Measurements from ENCODE around the gene QKI. TPM values are rescaled to one million over a fixed set of nuclear protein-coding genes. Genes with fewer than 3 reads are reported as not detected.
"Not testable (repeated sequence)": the region's sequence is repeated elsewhere in the genome, so short reads cannot be mapped to it uniquely, and the experiment has no call there.

Gene QKI
- total RNA-seq, 1 experiment from 2014 or later, result 59.4 TPM

DNA sequence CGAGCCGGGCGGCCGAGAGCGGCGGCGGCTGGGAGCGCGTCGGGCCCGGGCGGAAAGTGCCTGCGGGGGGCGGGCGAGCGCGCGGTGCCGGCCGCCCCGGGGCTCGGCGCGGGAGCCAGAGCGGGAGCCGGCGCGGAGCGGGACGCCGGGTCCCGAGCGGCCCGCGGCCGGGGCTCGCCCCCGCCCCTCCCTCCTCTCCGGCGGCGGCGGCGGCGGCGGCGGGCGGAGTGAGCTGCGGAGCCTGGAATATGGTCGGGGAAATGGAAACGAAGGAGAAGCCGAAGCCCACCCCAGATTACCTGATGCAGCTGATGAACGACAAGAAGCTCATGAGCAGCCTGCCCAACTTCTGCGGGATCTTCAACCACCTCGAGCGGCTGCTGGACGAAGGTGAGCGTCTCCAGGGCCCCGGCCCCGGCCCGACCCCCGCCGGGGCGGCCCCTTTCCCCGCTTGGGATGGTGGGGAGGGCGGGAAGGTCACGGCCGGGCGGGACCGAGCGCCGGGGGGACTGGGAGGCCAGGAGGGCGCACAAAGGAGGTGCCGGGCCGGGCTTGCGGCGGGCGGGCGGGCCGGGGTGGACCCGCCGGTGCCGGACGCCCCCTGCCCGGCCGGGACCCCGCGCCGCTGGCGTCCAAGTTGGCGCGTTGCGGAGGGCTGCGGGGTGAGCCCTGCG, 565 bp downstream of the QKI start:
- no peak for DNase-seq (ENCODE audit: low spot score)

DNA sequence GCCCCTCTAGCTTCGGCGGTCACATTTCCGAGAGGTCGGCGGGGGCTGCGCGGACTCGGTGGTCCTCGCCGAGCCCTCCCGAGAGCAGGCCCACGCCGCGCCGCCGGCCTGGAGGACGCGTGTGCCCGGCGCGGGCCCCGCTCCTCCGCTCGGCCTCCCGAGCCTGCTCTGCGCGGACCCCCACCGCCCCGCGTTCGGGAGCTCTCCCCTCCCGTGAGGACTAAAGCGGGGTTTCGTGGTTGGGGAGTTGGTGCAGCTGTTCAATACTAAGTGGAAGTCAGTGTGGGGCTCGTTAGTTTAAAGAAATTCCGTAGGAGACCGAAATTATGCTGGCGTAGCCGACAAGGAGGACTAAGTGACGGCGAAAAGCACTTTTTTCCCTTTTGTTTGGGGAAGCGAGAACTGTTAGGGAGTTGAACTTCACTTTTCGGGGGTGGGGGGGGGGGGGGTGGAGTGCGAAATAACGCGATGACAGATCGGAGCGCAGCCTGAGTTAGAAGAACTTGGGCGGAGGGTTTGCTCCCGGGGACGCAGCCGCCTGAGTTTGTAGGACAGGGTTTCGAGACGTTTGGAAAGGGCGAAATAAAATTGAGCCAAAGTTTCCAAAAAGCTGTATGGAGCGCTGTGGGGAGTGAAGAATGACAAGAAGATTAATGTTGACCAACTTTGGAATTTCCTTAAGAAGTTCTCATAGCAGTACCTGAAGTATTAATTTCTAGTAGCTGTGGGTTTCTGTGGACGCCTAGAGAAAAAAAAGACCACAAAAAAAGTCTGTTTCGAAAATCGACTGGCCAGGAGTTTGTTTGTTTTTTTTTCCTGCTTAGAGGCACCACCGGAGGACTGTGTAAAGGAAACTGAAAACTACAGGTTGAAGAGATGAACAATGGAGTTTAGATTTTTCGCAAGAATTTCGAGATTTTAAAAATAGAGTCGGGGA, 1.4 kb downstream of the QKI start:
- peak; percentile 14 for DNase-seq (ENCODE audit: low spot score)

DNA sequence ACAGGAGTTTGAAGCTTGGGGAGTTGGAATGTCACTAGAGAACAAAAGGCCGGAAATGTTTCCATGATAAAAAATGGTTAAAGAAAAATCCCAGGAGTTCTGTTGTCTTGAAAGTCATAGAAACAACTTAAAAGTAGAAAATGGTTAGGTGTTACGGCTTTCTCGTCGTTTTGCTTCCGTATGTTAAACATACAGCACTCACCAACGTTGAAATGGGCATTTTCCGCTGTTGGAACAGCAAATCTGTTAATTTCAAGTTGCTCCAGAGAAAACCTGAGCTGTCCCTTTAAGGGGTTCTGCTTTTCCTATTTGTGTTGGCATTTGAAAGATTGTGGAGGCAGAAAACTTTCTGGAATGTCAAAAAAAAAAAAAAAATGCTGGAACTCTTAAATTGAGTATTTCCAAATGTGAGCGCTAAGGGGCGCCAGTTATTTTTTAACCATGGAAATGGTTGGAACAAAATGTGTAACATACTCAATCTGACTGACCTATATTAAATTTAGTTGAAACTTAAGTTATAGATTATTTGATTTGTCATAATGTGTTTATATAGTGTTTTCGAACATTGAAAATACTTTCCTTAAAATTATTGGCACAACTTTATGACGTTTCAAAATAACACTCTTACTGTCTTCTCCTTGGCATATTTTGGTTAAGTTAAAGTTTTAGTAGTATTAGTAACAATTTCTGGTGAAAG, 2.2 kb downstream of the QKI start:
- DNase-seq (ENCODE audit: low spot score), result peak; percentile 59

DNA sequence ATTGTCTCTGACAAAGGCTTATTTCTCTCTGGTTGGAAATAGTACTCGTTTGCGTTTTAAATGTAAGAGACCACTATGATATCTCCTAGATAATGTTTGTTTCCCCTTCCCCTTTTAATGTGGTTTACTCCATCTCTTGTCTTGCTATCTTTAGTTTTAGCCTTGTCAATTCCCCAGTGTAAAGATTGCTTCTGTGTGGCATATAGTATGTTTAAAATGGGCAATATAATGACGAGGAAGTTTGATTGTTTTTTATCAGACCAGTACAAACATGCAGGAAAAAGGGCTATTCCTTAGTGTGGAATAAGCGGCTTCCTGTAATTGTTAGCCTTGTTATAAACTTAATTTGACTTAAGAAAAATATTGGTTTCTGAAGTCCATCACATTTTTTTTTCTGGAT, 3.1 kb downstream of the QKI start:
- DNase-seq (ENCODE audit: low spot score), result no peak

DNA sequence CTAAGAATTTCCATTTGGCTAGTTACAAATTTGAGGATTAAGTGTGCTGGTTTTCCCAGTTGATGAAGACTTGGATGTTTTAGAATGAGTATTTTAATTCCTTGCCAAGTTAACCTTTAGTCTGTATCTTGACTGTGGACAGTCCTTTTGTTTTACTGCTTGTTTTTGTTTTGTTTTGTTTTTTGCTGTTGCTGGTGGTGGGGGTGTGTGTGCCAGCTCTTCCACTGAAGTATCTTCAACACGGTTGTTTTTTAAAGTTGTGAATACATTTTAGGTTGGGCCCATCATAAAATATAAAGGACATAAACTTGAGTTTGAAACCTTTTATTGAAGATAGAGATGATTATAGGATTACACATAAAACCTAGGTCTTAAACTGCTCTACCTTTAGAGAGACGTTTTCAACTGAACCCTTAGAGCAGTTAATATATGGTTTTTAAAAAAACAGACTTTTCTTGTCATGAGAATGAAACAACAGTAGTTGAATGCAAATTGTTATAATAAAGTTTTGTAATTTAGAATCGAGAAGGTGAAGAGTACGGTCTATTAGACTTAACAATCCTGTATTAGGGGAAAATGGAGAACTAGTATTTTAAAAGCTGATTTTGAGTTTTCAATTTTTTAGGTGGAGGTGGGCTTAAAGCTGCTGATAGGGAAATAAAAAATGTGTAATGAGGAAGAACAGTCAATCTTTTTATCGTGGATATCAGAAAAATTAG, 4.0 kb downstream of the QKI start:
- DNase-seq (ENCODE audit: low spot score), result no peak

DNA sequence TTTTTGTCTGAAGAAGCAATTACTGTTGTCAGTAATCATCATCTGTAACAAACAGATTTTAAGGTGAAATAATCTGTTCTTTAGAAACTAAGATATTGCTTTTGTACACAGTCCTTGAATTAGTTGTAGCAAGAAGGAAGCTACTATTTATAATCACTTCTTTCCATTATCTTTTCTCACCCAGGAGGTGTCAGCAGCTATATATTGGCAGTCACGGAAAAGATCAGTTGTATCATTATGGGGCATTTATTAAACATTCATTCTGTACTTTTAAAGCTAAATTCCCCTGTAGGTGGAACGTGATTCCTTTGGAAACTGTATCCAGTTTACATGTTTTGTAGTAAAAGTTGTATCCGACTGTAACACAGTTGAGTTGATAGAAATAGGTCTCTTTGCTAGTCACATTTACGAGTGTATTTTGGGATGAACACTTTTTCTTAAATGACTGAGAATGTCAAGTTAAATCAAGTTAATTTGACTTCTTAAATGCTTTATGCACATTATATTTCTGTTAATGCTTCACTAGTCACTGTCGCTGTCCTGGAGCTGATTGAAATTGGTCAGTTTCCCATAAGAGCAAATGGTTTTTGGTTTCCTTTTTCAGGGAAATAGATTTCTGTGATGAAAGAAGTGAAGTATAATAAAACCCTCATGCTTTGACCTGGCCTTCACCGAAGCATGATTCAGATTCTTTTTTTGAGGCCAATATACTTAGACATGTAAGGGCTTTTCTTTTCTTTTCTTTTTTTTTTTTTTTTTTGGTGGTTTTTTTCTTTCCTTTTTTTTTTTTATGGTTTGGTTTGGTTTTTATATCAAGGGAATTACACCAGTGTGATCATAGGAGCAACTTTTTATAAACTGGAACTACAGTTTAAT, 5.1 kb downstream of the QKI start:
- no peak for DNase-seq (ENCODE audit: low spot score)

DNA sequence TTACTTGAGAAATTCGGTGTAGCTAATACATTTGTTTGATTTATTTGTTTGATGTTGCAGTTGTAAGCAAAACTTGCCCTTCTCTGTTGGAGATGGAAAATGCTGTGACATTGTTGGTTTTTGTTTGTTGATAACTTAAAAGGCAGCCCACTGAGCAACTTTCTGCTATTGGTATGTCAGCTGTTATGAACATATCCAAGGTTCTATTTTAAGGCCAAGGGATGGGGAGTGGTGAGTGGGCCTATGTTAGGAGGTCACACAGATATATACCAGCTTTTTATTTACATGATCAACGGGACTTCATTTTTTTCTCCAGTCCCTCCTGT, 5.7 kb downstream of the QKI start:
- DNase-seq (ENCODE audit: low spot score), result no peak

DNA sequence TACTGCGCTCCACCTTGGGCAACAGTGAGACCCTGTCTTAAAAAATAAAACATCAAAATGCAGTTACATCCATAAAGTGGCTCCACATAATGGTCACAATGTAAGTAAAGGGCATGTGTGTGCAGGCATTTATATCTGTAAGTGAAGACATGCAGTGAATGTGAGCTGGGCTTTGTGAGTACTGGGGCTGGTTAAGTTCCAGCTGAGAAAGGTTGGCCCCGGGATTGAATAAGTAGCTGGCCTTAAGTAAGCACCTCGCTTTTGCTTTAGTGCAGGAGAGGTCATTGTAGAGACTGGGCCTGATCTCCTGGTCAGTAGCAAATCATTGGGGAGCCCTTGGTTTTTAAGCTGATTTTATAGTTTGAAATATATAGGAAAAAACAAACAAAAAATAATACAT, 8.0 kb downstream of the QKI start:
- DNase-seq (ENCODE audit: low spot score), result no peak

DNA sequence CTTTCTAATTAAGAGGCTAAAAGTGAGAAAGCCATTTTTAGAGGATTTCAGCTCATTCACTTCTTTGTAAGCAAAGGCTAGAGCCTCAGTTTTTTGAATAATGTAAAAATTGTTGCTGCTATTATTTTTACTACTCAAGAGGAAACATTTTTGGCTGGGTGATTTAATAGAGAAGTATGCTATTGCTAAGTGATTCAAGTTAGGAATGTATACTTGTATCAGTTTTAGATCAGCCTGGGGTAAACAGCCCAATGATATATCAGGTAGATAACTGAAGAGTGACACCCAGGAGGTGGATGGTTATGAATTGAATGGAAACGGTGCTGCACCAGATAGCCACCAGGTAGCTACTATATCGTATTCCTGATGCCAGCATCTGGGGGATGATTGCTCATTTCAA, 9.2 kb downstream of the QKI start:
- no peak for DNase-seq (ENCODE audit: low spot score)

DNA sequence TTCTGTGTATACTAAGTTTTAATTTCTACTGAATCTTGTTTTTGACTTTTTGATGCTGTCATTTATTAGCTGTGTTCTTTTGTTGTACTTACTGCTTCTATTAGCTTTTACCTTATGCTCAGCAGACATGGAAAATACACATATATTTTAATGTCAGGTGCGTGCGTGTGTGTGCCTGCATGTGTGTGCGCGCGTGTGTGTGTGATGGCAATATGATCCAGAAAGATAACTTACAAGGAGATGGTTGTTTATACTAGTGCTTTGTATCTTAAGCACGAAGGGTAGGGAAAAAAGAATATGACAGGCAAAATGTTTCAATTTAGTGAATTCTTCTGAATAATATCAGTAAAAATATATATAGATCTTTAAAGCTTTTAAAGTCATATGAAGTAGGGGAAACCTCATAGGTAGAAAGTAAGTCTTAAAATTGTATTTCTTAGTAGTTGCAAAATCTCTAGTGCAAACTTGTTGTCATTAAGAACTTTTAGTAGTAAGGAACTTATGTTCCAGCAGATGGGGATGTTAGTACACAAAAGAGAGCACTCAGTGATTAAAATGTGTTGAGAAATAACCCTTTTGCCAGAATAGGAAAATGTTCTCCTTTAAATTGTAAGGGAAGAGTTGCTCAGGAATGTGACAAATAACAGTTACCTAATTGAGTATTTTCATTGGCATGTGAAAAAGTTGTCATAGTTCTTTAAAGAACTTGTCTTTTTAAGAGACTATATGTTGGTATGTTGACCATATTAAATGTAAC, 13.2 kb downstream of the QKI start:
- DNase-seq (ENCODE audit: low spot score), result peak; percentile 44

DNA sequence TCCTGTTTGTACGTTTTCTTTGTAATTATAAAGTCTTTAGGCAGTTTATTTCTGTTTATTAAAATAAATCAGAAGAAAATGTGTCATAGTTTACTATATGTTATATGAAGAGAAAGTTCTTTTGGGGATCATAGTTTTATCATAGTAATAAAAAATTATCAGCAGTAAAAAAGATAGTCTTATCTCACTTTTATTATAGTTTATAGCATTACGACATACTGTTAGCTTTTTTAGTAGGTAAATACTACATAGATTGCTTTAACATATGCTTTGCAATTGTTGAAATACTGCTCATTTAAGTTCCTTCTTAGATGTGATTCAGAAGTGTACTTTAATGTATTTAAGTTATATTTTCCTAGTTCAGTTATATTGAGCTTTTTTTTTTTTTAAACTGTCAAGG, 13.9 kb downstream of the QKI start:
- DNase-seq (ENCODE audit: low spot score), result no peak

DNA sequence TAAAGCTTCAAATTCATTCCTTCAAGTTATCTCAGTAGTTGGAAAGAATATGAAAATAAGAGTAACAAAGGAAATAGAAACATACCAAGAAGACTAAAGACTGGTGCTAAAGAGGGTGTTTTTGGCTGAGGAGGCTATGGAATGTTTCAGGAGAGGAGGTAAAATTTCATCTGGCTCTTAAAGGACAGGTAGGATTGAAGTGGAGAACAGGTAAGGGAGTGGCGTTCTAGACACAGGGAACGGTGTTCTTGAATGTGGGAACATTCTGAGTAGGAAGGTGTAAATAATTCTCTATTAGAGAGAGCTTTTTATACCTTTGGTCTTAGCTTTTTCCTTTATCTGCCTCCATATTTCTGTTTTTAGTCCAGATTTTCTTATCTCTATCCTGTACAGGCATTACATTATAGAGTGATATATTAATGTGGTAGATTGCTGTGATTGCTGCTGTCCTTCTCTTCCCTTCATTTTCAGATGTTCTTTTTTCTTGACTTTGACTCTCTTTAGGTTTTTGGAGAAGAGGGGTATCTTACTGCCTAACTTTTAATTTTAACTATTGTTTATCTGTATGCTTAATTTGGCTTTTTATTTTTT, 15.4 kb downstream of the QKI start:
- DNase-seq (ENCODE audit: low spot score), result no peak

DNA sequence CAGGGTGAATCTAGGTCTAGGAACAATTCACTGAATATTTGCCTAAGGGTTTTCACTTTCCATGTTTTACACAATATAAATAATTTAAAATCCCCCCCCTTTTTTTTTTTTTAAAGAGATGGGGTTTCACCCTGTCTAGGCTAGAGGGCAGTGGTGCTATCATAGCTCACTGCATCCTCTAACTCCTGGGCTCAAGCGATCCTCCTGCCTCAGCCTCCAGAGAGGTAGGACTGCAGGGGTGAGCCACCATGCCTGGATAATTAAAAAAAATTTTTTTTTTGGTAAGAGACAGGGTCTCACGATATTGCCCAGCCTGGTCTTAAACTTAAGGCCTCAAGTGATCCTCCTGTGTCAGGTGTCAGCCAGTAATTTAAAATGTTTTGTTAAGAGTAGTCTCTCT, 17.8 kb downstream of the QKI start:
- DNase-seq (ENCODE audit: low spot score), result no peak

DNA sequence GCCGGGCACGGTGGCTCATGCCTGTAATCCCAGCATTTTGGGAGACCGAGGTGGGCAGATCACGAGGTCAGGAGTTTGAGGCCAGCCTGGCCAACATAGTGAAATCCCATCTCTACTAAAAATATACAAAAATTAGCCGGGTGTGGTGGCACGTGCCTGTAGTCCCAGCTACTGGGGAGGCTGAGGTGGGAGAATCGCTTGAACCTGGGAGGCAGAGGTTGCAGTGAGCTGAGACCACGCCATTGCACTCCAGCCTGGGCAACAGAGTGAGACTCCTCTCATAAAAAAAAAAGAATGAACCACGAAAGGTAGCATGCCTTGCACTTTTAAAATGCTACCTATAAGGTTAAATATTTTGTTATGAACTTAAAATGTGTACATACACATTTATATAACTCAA, 19.0 kb downstream of the QKI start:
- not testable (repeated sequence) for DNase-seq (ENCODE audit: low spot score)

DNA sequence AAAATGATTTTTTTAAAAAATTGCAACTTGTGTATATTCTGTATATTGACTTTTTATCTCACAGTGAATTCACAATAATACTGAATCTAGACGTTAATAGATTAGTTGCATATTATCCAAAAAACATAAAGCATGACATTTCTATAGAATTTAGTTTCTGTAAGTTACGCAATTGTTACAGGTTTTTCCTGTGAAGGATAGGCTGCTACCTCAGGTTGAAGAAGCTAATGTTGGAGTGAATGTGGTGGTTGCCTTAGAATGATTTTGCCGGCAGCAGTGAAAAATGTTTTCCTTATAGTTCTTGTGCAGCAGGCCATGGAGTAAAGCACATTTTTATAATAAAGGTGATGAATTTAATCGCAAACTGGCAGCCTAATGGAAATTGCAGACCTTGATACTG, 20.5 kb downstream of the QKI start:
- no peak for DNase-seq (ENCODE audit: low spot score)

DNA sequence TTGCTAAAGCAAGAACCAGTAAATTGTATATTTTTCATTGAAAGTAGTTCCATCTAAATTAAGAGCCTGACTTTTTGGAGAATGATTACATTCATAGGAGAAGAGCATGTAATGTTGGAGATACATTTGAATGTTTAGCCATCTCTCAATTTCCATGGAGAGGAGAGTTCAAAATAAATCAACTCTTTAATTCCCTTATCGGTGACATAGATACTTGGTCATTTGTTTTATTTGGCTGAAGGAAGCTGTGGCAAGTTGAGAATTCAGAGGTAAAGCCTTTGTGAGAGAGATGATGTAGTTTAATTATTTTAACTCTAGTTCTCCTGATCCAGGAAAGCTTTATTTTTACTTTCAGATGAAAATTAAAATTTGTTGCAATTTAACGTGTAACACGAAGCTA, 22.3 kb downstream of the QKI start:
- no peak for DNase-seq (ENCODE audit: low spot score)

DNA sequence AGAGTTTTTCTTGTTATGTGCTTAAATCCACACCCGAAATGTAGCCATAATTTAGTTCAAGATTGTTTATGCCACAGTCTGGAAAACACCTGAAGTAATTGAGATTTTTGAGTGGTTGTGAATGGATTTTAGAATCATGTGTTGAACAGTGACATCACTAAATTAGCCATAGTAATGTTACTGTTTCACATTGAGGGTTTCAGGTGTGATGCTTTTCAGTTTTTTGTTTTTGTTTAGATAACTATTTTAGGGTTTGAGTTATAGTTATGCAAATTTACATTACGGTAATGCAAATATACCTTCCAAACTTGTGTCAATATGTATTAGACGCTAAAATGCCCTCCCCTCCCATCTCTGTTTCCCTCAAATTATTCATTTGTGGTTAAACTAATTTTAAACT, 22.9 kb downstream of the QKI start:
- DNase-seq (ENCODE audit: low spot score), result no peak

DNA sequence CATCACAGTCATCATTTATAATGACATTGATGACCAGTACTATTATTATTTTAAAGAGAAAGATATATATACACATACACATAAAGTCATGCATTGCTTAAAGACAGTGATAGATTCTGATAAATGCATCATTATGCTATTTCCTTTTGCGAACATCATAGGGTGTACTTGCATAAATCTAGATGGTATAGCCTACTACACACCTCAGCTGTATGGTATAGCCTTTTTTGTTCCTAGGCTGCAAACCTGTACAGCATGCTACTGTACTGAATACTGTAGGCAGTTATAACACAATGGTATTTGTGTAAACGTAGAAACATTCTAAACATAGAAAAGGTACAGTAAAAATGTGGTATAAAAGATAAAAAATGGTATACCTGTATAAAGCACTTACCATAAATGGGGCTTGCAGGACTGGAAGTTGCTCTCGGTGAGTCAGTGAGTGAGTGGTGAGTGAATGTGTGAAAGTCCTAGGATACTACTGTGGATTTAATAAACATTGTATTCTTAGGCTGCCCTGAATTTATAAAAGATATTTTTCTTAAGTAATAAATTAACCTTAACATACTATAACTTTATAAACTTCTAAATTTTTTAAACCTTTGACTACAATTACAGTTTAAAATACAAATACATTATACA, 23.9 kb downstream of the QKI start:
- DNase-seq (ENCODE audit: low spot score), result no peak

DNA sequence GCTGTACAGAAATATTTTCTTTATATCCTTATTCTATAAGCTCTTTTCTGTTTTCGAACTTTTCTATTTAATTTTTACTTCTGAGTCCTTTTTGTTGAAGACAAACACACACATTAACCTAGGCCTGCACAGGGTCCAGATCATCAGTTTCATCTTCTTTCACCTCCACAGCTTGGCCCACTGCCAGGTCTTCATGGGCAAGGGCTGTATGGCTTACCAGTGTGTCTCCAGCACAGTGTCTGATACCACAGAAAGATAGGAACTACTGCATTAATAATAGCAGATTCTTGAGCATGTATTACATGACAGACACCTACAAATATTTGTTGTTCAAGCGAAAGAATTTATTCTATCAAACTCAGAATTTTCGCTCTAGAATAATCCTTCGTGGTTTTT, 24.4 kb downstream of the QKI start:
- no peak for DNase-seq (ENCODE audit: low spot score)

DNA sequence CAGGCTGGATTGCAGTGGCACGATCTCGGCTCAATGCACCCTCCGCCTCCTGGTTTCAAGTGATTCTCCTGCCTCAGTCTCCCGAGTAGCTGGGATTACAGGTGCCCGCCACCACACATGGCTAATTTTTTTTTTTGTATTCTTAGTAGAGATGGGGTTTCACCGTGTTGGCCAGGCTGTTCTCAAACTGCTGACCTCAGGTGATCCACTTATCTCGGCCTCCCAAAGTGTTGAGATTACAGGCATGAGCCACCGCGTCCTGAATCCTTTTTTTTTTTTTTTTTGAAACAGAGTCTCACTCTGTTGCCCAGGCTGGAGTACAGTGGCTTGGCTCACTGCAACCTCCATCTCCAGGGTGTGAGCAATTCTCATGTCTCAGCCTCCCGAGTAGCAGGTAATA, 24.9 kb downstream of the QKI start:
- DNase-seq (ENCODE audit: low spot score), result not testable (repeated sequence)

All from H4 (cell line).